HG02884 (cell line): ENCODE results near the gene SLX1A.
A peak's percentile ranks its signal among the peaks of the same experiment; 100 is the strongest.
"Not testable (repeated sequence)": the region's sequence is repeated elsewhere in the genome, so short reads cannot be mapped to it uniquely, and the experiment has no call there.

Source experiments
- ATAC-seq: cut with Tn5 transposase; IDR thresholded peaks from one replicate; pipeline ENCODE4 v1.9.1; 2021; ENCODE audit warnings: mild to moderate bottlenecking, moderate library complexity; ENCODE audit not compliant: unreplicated experiment

Gene SLX1A

GRCh38 chr16:30184096-30184890 is 9.4 kb upstream of the SLX1A start:
- peak; percentile 23 for ATAC-seq

DNA sequence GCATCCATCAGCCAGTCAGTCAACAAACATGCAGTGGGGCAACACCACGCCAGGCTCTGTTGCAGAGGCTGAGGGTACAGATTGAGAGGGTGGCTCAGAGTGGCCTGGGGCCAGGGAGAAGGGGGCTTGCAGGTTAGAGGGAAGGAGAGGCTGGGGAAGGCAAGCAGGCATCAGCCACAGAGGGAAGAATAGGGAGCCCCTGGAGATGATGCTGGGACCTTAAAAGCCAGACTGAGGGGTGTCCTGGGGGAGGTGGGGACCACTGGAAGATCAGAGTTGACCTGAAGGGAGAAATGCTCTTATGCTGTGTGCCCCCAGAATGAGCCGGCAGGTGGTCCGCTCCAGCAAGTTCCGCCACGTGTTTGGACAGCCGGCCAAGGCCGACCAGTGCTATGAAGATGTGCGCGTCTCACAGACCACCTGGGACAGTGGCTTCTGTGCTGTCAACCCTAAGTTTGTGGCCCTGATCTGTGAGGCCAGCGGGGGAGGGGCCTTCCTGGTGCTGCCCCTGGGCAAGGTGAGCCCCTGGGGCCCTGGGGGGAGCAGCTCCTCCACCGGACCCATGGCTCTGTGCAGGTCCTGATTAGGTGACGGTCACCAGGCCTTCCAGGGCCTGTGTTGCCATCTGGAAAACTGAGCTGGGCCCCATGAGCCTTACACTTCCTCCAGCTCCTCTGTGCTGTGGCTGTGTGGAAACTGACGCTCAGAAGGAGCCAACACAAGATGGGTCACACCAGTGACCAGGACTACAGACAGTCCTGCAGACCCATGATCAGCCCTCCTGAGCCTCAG is 8.6 kb upstream of the SLX1A start:
- ATAC-seq = no peak

- ATAC-seq = no peak
These were observed 7.8 kb upstream of the SLX1A start for GRCh38 chr16:30185683-30186421.

GRCh38 chr16:30186444-30186781 is 7.3 kb upstream of the SLX1A start:
- no peak for ATAC-seq

GRCh38 chr16:30186782-30187555 is 6.7 kb upstream of the SLX1A start:
- no peak for ATAC-seq

GRCh38 chr16:30187556-30187865 is 6.2 kb upstream of the SLX1A start:
- ATAC-seq = no peak

- no peak for ATAC-seq
These were observed 5.6 kb upstream of the SLX1A start for GRCh38 chr16:30187971-30188561.

GRCh38 chr16:30191158-30191557 is 2.5 kb upstream of the SLX1A start:
- not testable (repeated sequence) for ATAC-seq

- peak; percentile 7 for ATAC-seq
These were observed 577 bp upstream of the SLX1A start for GRCh38 chr16:30193098-30193497.

DNA sequence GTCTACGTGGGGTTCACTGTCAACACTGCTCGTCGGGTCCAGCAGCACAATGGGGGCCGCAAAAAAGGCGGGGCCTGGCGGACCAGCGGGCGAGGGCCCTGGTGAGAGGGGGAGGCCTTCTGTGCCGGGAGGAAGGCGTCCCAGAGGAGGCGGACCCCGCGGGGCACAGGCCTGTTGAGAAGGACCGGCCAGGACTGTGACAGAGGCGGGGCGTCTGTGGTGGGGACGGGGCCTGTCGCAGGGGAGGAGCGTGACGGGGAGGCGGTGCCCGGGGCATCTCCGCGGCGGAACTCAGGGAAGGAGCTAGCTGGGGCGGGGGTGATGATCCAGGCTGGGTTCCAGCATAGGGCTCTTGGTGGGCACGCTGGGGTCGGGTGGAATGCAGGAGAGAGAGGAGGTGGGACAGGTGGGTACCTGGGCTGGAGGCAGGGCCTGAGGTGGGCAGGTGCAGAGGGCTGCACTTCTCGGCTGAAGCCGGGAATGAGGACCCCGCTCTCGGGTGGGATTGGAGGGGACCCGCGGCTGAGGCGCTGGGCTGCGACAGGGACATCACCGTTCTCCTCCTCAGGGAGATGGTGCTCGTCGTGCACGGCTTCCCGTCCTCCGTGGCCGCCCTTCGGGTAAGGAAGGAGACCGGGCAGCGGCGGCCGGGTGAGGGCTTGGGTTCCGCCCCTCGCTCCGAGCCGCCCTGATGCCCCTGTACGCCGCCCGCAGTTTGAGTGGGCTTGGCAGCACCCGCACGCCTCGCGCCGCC is 674 bp downstream of the SLX1A start:
- peak; percentile 54 for ATAC-seq

DNA sequence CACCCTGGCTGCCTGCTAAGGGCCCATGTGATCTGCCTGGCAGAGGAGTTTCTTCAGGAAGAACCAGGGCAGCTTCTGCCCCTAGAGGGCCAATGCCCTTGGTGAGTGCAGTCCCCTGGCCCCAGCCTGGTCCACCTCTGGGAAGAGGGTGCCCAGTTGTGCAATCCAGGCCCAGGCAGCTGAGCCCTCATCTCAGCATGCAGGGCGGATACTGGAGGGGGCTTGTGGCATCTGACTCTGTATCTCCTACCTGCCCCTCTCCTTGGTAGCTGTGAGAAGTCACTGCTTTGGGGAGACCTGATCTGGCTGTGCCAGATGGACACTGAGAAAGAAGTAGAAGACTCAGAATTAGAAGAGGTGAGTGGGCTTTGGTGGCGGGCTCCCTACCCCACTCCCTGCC is 3.3 kb downstream of the SLX1A start:
- ATAC-seq = not testable (repeated sequence)

GRCh38 chr16:30199049-30199448 is 5.4 kb downstream of the SLX1A start, which contains the start of gene SULT1A3:
Gene SULT1A3, plus strand, starts transcription at chr16:30199255. Its CDS starts 1,474 bp downstream, at chr16:30200729.
- not testable (repeated sequence) for ATAC-seq

GRCh38 chr16:30199608-30200343 is 6.1 kb downstream of the SLX1A start:
- ATAC-seq = not testable (repeated sequence)

DNA sequence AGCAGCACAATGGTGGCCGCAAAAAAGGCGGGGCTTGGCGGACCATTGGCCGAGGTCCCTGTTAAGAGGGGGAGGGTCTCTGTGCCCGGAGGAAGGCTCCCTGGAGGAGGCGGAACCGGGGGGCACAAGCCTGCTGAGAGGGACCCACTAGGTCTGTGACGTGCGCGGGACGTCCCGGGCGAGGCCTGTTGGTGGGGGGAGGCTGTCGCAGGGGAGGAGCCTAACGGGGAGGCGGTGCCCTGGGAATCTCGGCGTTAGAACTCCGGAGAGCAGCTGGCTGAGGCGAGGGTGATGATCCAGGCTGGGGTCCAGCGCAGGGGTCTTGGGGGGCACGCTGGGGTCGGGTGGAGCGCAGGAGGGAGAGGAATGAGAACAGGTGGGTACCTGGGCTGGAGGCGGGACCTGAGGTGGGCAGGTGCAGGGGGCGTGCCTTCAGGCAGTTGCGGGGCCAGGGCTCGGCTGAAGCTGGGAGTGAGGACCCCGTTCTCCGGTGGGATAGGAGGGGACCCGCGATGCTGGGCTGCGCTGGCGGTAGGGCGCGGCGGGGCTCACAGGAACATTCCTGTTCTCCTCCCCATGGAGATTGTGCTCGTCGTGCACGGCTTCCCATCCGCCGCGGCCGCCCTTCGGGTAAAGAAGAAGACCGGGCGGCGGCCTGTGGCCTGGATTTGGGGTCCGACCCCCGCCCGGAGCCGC is 12.0 kb downstream of the SLX1A start:
- not testable (repeated sequence) for ATAC-seq

DNA sequence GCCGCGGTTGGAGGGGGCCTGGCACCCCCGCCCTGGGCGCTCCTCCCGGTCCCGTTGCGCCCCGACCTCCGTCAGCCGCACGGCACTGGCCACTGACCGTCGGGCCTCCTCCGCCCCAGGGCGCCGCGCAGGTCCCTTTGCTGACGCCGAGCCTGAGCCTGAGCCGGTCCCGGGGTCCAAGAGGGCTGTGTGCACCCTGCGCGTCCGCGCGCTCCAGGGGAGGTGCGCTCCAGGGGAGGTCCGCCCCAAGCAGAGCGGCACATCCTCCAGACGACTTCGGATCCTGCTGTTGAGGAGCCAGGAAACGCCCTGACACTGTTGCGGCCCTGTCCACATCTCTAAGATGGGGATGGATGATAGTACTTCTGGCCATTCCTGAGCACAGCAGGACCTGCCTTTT is 12.6 kb downstream of the SLX1A start:
- not testable (repeated sequence) for ATAC-seq

DNA sequence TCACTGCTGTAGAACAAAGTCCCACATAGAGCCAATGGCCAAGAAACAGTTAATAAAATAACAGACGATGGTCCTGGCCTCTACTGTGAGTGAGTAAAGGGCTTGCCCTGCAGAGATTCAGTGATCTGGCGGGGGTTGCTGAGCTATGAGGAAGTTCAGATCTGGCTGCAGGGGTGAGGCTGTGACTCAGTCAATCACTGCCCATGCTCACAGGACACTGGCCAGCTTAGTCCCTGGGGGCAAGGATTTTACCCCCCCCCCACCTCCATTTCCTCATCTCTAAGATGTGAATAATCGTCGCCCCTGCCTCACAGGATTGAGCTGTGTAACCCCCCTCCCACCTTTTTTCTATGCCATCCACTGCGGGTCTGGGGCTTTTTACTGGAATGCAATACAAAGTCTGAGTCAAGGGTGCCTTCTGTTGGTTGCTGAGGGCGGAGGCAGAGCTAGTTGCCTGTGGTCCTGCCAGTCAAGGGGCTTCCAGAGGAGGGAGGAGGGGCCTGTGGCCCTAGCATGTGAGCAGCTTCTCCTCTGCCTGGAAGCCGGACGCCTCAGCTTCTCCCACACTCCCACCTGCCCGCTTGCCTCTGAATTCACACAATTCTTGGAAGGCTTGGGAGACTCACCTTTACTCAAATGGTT is 13.5 kb downstream of the SLX1A start:
- not testable (repeated sequence) for ATAC-seq

- ATAC-seq = not testable (repeated sequence)
These were observed 15.4 kb downstream of the SLX1A start for GRCh38 chr16:30209032-30209431.

DNA sequence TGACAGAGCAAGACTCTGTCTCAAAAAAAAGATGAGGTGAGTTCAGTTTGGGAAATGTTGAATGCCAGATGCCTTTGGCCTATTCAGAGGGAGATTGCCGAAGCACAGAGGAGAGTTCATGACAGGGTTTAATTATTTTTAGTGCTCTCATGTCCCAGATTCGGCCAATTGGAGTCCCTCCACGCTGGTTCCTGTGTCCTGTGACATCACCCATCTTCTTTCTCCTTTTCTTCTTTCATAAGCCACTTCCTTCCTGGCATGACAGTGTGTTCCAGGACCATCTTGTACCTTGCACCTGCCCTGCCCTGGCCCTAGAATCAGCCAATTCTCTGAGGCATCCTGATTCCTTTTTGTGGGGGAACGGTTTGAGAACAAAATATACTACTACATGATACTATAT is 17.7 kb downstream of the SLX1A start:
- ATAC-seq = not testable (repeated sequence)
